ENCODE data around the gene SYNJ2.

GRCh38 chr6:158009114-158009891, 27.6 kb downstream of the SYNJ2 start:
- no peak for TF ChIP-seq ELK1 (IDR thresholded peaks at IDR 0.05; ENCODE audit: borderline replicate concordance, low read depth, low read length)
- no peak for TF ChIP-seq CTCF (conservative IDR thresholded peaks at IDR 0.05; ENCODE audit: low read depth, low read length)
- TF ChIP-seq CEBPB (IDR thresholded peaks at IDR 0.05; ENCODE audit: low read depth, low read length) = no peak
- no peak for TF ChIP-seq POLR2A (IDR thresholded peaks at IDR 0.05; ENCODE audit: low read depth, low read length)
- TF ChIP-seq MAZ (IDR thresholded peaks at IDR 0.05; ENCODE audit: borderline replicate concordance, low read depth, low read length) = no peak
- no peak for TF ChIP-seq MXI1 (IDR thresholded peaks at IDR 0.05; ENCODE audit: borderline replicate concordance, low read depth, low read length)
- TF ChIP-seq RAD21 (IDR thresholded peaks at IDR 0.05; ENCODE audit: low read length) = no peak
- TF ChIP-seq MAFK (IDR thresholded peaks at IDR 0.05; ENCODE audit: low read depth, low read length) = no peak
- no peak for TF ChIP-seq RFX5 (IDR thresholded peaks at IDR 0.05; ENCODE audit: low read depth, low read length)
- no peak for TF ChIP-seq FOS (IDR thresholded peaks at IDR 0.05; ENCODE audit: low read depth, low read length)
- no peak for TF ChIP-seq RCOR1 (IDR thresholded peaks at IDR 0.05; ENCODE audit: insufficient replicate concordance, low read length)
- no peak for TF ChIP-seq SMC3 (IDR thresholded peaks at IDR 0.05; ENCODE audit: low read depth, low read length)
- no peak for TF ChIP-seq USF2 (IDR thresholded peaks at IDR 0.05; ENCODE audit: low read depth, low read length)
- no peak for TF ChIP-seq BHLHE40 (IDR thresholded peaks at IDR 0.05; ENCODE audit: low read depth, low read length)
